PC-9 (cell line): ENCODE results near the gene ADD3. TPM values are rescaled to one million over a fixed set of nuclear protein-coding genes. Genes with fewer than 3 reads are reported as not detected.

Experiments
- BruUV-seq: library from RNA; stranded (reverse); fragments of 400-500 nt; replicated peaks from 2 replicates; lab custom pipeline; 2021; lab: Mats Ljungman, UMichigan
- CTCF ChIA-PET: fragments of 300-600 bp; sonication (Branson Sonifier 250); formaldehyde crosslinking; loops from one replicate; lab custom pipeline; 2022; ENCODE audit warnings: antibody characterized with exemption; lab: Charles Lee
- POLR2A ChIA-PET: fragments of 300-600 bp; sonication (Branson Sonifier 250); formaldehyde crosslinking; loops from one replicate; lab custom pipeline; 2022; ENCODE audit warnings: antibody characterized with exemption; ENCODE audit not compliant: unreplicated experiment; lab: Charles Lee
- DNase-seq, 2 experiments: peaks; one replicate each; pipeline versions ENCODE4 v3.0.0 to v3.0.0-alpha.2; 2015 to 2022; ENCODE audit warnings: mixed read lengths in 1 of 2
- H2AFZ ChIP-seq: fragments of 200-600 bp; sonication (generic); 2 replicates; pipeline ENCODE4 v1.8.1; 2017; ENCODE audit warnings: antibody characterized with exemption
- H3F3A ChIP-seq: fragments of 200-600 bp; sonication (generic); 2 replicates; pipeline ENCODE4 v1.8.1; 2017; ENCODE audit warnings: antibody characterized with exemption, mild to moderate bottlenecking, low read depth; ENCODE audit not compliant: insufficient read depth
- H3K27ac ChIP-seq: fragments of 200-600 bp; sonication (generic); 2 replicates; pipeline ENCODE4 v1.6.1; 2016; ENCODE audit warnings: mixed run types
- H3K27me3 ChIP-seq: fragments of 200-600 bp; sonication (generic); 2 replicates; pipeline ENCODE4 v1.6.1; 2016; ENCODE audit warnings: low read depth, mixed run types; ENCODE audit not compliant: insufficient read depth
- H3K36me3 ChIP-seq: fragments of 200-600 bp; sonication (generic); 2 replicates; pipeline ENCODE4 v1.6.1; 2016; ENCODE audit warnings: low read depth, mixed run types
- H3K4me1 ChIP-seq: fragments of 200-600 bp; sonication (generic); replicated peaks from 2 replicates; pipeline ENCODE4 v1.6.1; 2016; ENCODE audit warnings: mixed run types; ENCODE audit not compliant: insufficient read depth
- H3K4me2 ChIP-seq: fragments of 200-600 bp; sonication (generic); 2 replicates; pipeline ENCODE4 v1.6.1; 2017; ENCODE audit warnings: mixed run types
- H3K4me3 ChIP-seq: fragments of 200-600 bp; sonication (generic); 2 replicates; pipeline ENCODE4 v1.6.1; 2016; ENCODE audit warnings: mixed run types
- H3K79me2 ChIP-seq: fragments of 200-600 bp; sonication (generic); 2 replicates; pipeline ENCODE4 v1.6.1; 2017; ENCODE audit warnings: low read depth, mixed run types
- H3K9me2 ChIP-seq: fragments of 200-600 bp; sonication (generic); 2 replicates; pipeline ENCODE4 v1.8.1; 2017; ENCODE audit warnings: mild to moderate bottlenecking; ENCODE audit not compliant: insufficient read depth
- H3K9me3 ChIP-seq: fragments of 200-600 bp; sonication (generic); 2 replicates; pipeline ENCODE4 v1.8.1; 2016; ENCODE audit warnings: low read depth; ENCODE audit not compliant: insufficient read depth
- H4K20me1 ChIP-seq: fragments of 200-600 bp; sonication (generic); 2 replicates; pipeline ENCODE4 v1.8.1; 2017; ENCODE audit not compliant: insufficient read depth
- CTCF ChIP-seq: fragments of 200-600 bp; sonication (generic); conservative IDR thresholded peaks from 2 replicates; pipeline ENCODE4 v1.6.1; 2017; ENCODE audit warnings: mixed run types, antibody characterized with exemption, mild to moderate bottlenecking, moderate library complexity
- EZH2 ChIP-seq: fragments of 200-600 bp; sonication (generic); IDR thresholded peaks from 2 replicates; pipeline ENCODE4 v1.8.0; 2017; ENCODE audit warnings: antibody characterized with exemption, low read depth
- intact Hi-C: fragments of 100-400 bp; cut with micrococcal nuclease; formaldehyde crosslinking; loops from one replicate; pipeline ENCODE4 v1.10.0; 2022; ENCODE audit not compliant: unreplicated experiment
- total RNA-seq: library from RNA; stranded (reverse); gene quantifications from 2 replicates; pipeline ENCODE4 v1.2.3, GENCODE V29; 2021

Gene ADD3
- total RNA-seq, 1 experiment from 2014 or later = 77.7 TPM

- no peaks in the 10 kb centered on the region for H3F3A ChIP-seq
- no peak overlapping the region for H2AFZ ChIP-seq
- H3K9me3 ChIP-seq = no peaks in the 10 kb centered on the region
- H3K4me2 ChIP-seq = no peak overlapping the region
- no peaks in the 10 kb centered on the region for H3K9me2 ChIP-seq
- H3K27ac ChIP-seq = no peak overlapping the region
- H3K79me2 ChIP-seq = no peaks in the 10 kb centered on the region
- ChIA-PET POLR2A (no interaction called here), CTCF (no interaction called here)
- DNase-seq = no peak
- TF ChIP-seq EZH2 (no peak), CTCF (no peak)
- no TSS peak for BruUV-seq
- H4K20me1 ChIP-seq = no peaks in the 10 kb centered on the region
- H3K4me1 ChIP-seq = 0 out of 2 replicates have a peak, but pooled peaks cover 7% of the 10 kb centered on the region
- peaks cover 3% of the 10 kb centered on the region; the same call in 1 of the 2 replicates for H3K27me3 ChIP-seq
- no peaks in the 10 kb centered on the region for H3K36me3 ChIP-seq
- H3K4me3 ChIP-seq = no peak overlapping the region
- intact Hi-C loops = no loop called here
Observed at GRCh38 chr10:110170142-110170971, 162.6 kb downstream of the ADD3 start.

GRCh38 chr10:110171032-110171431 lies 163.2 kb downstream of the ADD3 start:
- no peak overlapping the region for H3K4me3 ChIP-seq
- no peak overlapping the region for H3K27ac ChIP-seq
- H3K27me3 ChIP-seq = peaks cover 3% of the 10 kb centered on the region; the same call in 1 of the 2 replicates
- no peaks in the 10 kb centered on the region for H4K20me1 ChIP-seq
- H3K4me2 ChIP-seq = no peak overlapping the region
- no peaks in the 10 kb centered on the region for H3K79me2 ChIP-seq
- BruUV-seq = no TSS peak
- H3K9me2 ChIP-seq = no peaks in the 10 kb centered on the region
- H2AFZ ChIP-seq = no peak overlapping the region
- H3K36me3 ChIP-seq = no peaks in the 10 kb centered on the region
- H3K4me1 ChIP-seq = 0 out of 2 replicates have a peak, but pooled peaks cover 7% of the 10 kb centered on the region
- CTCF ChIA-PET = no interaction called here
- H3F3A ChIP-seq = no peaks in the 10 kb centered on the region
- intact Hi-C loops = no loop called here
- DNase-seq = peak in 1 of 2 experiments; percentile 40
- POLR2A ChIA-PET = no interaction called here
- TF ChIP-seq EZH2 = no peak
- no peaks in the 10 kb centered on the region for H3K9me3 ChIP-seq

GRCh38 chr10:110172155-110172554 lies 164.4 kb downstream of the ADD3 start:
- no peak overlapping the region for H3K4me3 ChIP-seq
- no peaks in the 10 kb centered on the region for H3K79me2 ChIP-seq
- H3K9me2 ChIP-seq = no peaks in the 10 kb centered on the region
- BruUV-seq = no TSS peak
- H3K9me3 ChIP-seq = no peaks in the 10 kb centered on the region
- no peaks in the 10 kb centered on the region for H3K36me3 ChIP-seq
- ChIA-PET POLR2A (interaction anchor here (0.6 kb wide), 1 partner anchor 50 kb away, joined by 3 read pairs; no protein-coding TSS in a partner anchor), CTCF (no interaction called here)
- DNase-seq = no peak
- H3K27ac ChIP-seq = no peak overlapping the region
- TF ChIP-seq CTCF = no peak
- 0 out of 2 replicates have a peak, but pooled peaks cover 7% of the 10 kb centered on the region for H3K4me1 ChIP-seq
- no peak overlapping the region for H3K4me2 ChIP-seq
- no peak overlapping the region for H2AFZ ChIP-seq
- intact Hi-C loops = no loop called here
- no peaks in the 10 kb centered on the region for H3F3A ChIP-seq
- H3K27me3 ChIP-seq = peaks cover 3% of the 10 kb centered on the region; the same call in 1 of the 2 replicates
- H4K20me1 ChIP-seq = no peaks in the 10 kb centered on the region
